NT2/D1 (cell line): Measurements from ENCODE around the gene SGPL1.

ENCODE experiments used
- DNase-seq: peaks from one replicate; pipeline ENCODE4 v3.0.0-alpha.2; 2011; ENCODE audit warnings: low read depth, low spot score
- H3K27me3 ChIP-seq: 2 replicates; pipeline ENCODE4 v1.6.0; 2011; ENCODE audit warnings: mild to moderate bottlenecking; ENCODE audit not compliant: insufficient read length, insufficient read depth
- H3K36me3 ChIP-seq: 2 replicates; pipeline ENCODE4 v1.6.1; 2011; ENCODE audit warnings: mild to moderate bottlenecking, low read length, mixed read lengths; ENCODE audit not compliant: insufficient read depth, insufficient read length
- H3K4me1 ChIP-seq: 2 replicates; pipeline ENCODE4 v1.5.1; 2011; ENCODE audit not compliant: insufficient read depth, insufficient read length
- H3K4me3 ChIP-seq: 2 replicates; pipeline ENCODE4 v1.5.1; 2011; ENCODE audit warnings: low read depth; ENCODE audit not compliant: insufficient read length
- H3K9ac ChIP-seq: 2 replicates; pipeline ENCODE4 v1.6.0; 2011; ENCODE audit warnings: low read depth; ENCODE audit not compliant: insufficient read length
- H3K9me3 ChIP-seq: 2 replicates; pipeline ENCODE4 v1.5.1; 2011; ENCODE audit warnings: mild to moderate bottlenecking, low read length; ENCODE audit not compliant: insufficient read depth
- SUZ12 ChIP-seq: IDR thresholded peaks from 2 replicates; pipeline ENCODE4 v1.6.1; 2011; ENCODE audit not compliant: insufficient read length, insufficient read depth; ENCODE audit errors: extremely low read depth
- YY1 ChIP-seq: IDR thresholded peaks from 2 replicates; pipeline ENCODE4 v1.6.1; 2011; ENCODE audit not compliant: insufficient read length, insufficient read depth
- ZNF274 ChIP-seq: IDR thresholded peaks from 2 replicates; pipeline ENCODE4 v1.6.1; 2011; ENCODE audit warnings: mild to moderate bottlenecking, low read depth, low read length

SGPL1 gene

DNA sequence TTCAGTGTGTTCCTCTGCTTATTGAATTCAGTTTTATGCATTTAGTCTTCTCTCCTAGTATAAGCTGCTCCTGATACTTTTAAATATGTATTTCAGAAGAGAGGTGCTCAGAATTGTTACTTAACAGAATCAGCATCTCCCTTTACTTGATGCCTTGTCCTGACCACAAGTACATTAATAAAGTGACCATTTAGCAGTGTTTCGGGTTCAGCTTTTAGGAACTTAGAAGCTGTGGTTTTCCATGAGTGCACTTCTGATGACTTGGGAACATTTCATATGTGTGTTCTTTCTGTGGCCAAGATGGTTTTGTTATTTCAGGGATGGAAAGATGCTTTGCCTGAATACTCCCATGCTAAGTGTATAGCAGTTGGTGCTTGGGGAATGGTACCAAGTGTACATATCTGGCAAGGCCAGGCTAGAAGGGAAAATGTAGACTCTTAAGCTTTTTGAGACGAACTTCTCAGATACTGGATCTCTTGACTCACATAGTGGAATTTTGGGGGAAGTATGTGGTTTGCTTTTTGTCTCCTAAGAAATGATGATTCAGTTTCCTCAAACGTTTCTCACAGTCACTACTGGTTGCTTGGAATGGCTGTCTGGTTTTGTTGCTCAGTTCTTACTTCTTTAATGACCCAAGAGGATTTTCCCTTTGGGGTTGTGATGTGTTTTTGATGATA is 17.2 kb downstream of the SGPL1 start:
- no peak for DNase-seq
- H3K36me3 ChIP-seq, result peaks cover 24% of the 10 kb centered on the region
- no peak overlapping the region for H3K9ac ChIP-seq
- no peak overlapping the region for H3K4me3 ChIP-seq
- TF ChIP-seq SUZ12 (no peak), YY1 (no peak), ZNF274 (no peak)
- H3K4me1 ChIP-seq, result no peaks in the 10 kb centered on the region
- no peaks in the 10 kb centered on the region for H3K27me3 ChIP-seq
- no peaks in the 10 kb centered on the region for H3K9me3 ChIP-seq

DNA sequence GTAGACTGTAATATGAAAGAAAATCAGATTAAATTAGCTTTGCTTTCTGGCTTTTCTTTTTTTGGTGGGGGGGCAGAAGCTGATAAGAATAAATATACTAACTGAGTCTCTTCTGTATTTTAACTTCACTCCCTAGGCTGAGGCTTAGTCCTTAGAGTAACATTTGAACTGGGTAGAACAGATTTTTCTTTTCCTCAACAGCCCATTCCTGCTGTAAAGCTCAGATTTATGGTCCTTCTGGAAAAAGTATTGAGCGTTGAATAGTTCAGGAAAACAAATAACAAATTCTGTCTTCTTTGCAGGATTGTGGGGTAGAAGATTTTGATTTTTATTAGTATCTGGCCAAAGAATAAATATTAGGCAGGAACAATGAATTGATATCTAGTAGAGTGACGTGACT is 17.9 kb downstream of the SGPL1 start:
- no peaks in the 10 kb centered on the region for H3K9me3 ChIP-seq
- no peak overlapping the region for H3K4me3 ChIP-seq
- H3K4me1 ChIP-seq, result no peaks in the 10 kb centered on the region
- no peak overlapping the region for H3K9ac ChIP-seq
- TF ChIP-seq ZNF274 (no peak), YY1 (no peak), SUZ12 (no peak)
- H3K27me3 ChIP-seq, result no peaks in the 10 kb centered on the region
- H3K36me3 ChIP-seq, result peaks cover 24% of the 10 kb centered on the region
- DNase-seq, result no peak

DNA sequence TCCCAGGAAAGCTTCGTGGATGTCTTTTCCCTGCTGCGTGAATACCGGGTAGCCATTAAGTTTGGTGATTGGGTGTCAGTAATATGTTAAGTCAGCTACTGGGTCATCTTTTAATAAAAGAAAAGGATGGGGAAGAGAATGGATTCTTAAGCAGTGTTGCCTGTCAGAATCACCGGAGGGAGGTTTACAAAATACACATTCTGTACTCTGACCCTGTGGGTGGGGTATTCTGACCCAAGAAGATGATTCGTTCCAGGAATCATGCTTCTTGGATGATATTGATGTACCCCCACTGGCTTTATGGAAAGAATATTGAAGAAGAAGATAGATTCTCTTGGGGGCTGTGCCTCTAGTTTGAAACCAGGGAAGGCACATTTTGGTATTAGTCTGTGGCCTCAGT is 18.3 kb downstream of the SGPL1 start:
- H3K9ac ChIP-seq, result no peak overlapping the region
- no peaks in the 10 kb centered on the region for H3K27me3 ChIP-seq
- no peak for DNase-seq
- TF ChIP-seq SUZ12, result no peak
- no peaks in the 10 kb centered on the region for H3K4me1 ChIP-seq
- no peaks in the 10 kb centered on the region for H3K9me3 ChIP-seq
- peaks cover 20% of the 10 kb centered on the region for H3K36me3 ChIP-seq
- H3K4me3 ChIP-seq, result no peak overlapping the region

DNA sequence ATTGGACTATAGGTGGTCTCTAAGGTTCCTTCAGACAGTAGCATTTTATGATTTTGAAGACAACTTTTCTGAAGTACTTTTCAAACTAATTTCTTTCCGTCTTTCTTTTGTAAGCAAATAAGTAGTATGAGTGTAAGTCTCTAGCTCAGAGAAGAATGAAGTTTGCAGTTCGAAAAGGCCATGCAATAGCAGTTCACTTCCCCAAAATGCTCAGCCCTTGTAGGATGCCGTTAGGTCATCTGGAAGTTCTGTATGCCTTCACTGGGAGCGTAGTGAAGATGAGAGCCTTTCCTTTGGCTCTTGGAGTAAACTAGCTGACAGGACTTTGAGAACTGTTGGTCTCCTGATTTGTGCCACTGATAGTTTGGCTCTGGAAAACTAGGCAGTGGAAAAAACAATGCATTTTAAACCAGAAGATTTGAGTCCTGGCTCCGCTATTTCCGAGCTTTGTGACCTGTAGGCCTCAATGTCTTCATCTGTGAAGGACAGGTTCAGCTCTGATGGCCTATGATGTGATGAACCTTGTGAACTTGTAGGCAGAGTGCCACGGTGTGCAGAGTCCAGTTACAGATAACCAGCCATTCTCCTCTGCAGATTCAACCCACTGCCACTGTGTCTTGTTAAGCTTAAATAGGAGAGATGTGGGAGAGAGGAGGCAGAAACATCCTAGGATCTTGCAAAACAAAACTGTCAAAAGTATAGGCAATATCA is 18.8 kb downstream of the SGPL1 start:
- Histone ChIP-seq H3K9me3 (no peaks in the 10 kb centered on the region), H3K9ac (no peak overlapping the region), H3K4me1 (no peaks in the 10 kb centered on the region), H3K27me3 (no peaks in the 10 kb centered on the region), H3K4me3 (no peak overlapping the region), H3K36me3 (peaks cover 21% of the 10 kb centered on the region)
- TF ChIP-seq SUZ12 (no peak), ZNF274 (no peak), YY1 (no peak)
- DNase-seq, result no peak

DNA sequence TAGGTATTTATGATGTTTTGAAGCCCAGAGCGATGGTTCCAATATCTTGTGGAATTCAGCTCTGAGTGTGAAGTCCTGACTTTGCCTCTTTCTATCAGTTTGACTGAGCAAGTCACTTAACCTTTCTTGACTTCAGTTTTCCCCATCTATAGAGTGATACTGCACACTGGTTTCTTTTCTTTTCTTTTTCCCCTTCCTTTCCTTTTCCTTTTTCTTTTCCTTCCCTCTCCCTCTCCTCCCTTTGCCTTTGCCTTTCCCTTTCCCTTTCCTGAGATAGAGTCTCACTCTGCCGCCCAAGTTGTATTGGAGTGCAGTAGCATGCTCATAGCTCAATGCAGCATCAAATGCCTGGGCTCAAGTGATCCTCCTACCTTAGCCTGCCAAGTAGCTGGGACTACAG is 20.6 kb downstream of the SGPL1 start:
- TF ChIP-seq ZNF274, result no peak
- no peak for TF ChIP-seq YY1
- no peak for TF ChIP-seq SUZ12
- no peak overlapping the region for H3K4me3 ChIP-seq
- no peaks in the 10 kb centered on the region for H3K9me3 ChIP-seq
- no peak for DNase-seq
- no peaks in the 10 kb centered on the region for H3K4me1 ChIP-seq
- H3K36me3 ChIP-seq, result peaks cover 24% of the 10 kb centered on the region
- H3K9ac ChIP-seq, result no peak overlapping the region
- no peaks in the 10 kb centered on the region for H3K27me3 ChIP-seq

DNA sequence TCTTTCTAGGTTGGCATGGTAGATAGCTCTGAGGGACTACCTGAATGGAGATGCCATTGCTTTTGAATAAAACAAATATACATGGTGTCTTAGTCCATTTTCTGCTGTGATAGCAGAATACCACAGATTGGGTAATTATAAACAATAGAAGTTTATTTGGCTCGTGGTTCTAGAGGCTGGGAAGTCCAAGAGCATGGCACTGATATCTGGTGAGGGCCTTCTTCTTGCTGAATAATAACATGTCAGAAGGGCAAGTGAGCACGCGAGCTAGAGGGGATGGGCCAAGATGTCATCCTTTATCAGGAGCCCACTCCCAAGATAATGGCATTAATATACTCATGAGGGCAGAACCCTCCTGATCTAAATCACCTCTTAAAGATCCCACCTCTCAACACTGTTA is 21.9 kb downstream of the SGPL1 start:
- DNase-seq, result no peak
- Histone ChIP-seq H3K27me3 (no peaks in the 10 kb centered on the region), H3K9ac (no peak overlapping the region), H3K36me3 (peaks cover 26% of the 10 kb centered on the region), H3K4me1 (no peaks in the 10 kb centered on the region), H3K4me3 (no peak overlapping the region), H3K9me3 (no peaks in the 10 kb centered on the region)
- TF ChIP-seq YY1 (no peak), ZNF274 (no peak), SUZ12 (no peak)

DNA sequence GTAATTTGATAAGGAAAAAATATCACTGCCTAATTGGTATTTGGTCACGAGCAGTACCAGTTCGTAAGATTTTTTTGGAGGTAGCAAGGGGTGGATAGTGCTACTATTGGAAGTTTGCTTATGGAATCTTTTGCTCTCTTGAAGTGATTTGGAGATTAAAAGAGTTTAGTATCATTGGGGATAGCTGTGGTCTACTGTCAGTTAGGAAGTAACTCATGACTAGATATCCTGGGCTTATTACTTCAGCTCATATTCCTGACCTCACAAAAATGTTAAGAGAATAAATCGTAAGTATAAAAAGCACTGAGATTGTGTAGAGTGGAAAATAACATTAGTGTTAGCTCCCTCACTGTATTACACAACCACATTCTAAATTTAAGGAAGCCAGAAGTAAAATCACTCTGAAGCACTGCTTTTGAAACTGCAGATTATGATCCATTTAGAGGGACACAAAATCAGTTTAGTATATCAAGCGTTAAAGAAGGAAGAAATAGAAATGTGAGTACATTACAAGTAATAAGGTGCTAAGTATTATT is 22.6 kb downstream of the SGPL1 start:
- Histone ChIP-seq H3K4me1 (no peaks in the 10 kb centered on the region), H3K9ac (no peak overlapping the region), H3K27me3 (no peaks in the 10 kb centered on the region), H3K4me3 (no peak overlapping the region), H3K36me3 (peaks cover 26% of the 10 kb centered on the region), H3K9me3 (no peaks in the 10 kb centered on the region)
- no peak for TF ChIP-seq ZNF274
- no peak for TF ChIP-seq YY1
- no peak for TF ChIP-seq SUZ12
- no peak for DNase-seq
